HG03378 (cell line): Measurements from ENCODE around the gene HNRNPUL1.

ENCODE experiments used
- ATAC-seq: cut with Tn5 transposase; IDR thresholded peaks from one replicate; pipeline ENCODE4 v1.9.1; 2021; ENCODE audit warnings: mild to moderate bottlenecking, moderate library complexity; ENCODE audit not compliant: unreplicated experiment

The HNRNPUL1 gene

GRCh38 chr19:41351339-41352245 lies 87.4 kb downstream of the HNRNPUL1 start:
- peak; percentile 43 for ATAC-seq

GRCh38 chr19:41352279-41352608 lies 88.1 kb downstream of the HNRNPUL1 start:
- no peak for ATAC-seq

GRCh38 chr19:41352609-41353465 lies 88.7 kb downstream of the HNRNPUL1 start:
- ATAC-seq: no peak

- ATAC-seq: no peak
Measured at GRCh38 chr19:41353466-41354342, 89.5 kb downstream of the HNRNPUL1 start, which contains the start of gene TGFB1. TGFB1 (minus strand) TSS chr19:41353922; CDS start chr19:41353044, 878 bp downstream.

GRCh38 chr19:41354343-41354953 lies 90.3 kb downstream of the HNRNPUL1 start:
- no peak for ATAC-seq

GRCh38 chr19:41355035-41355434 lies 90.9 kb downstream of the HNRNPUL1 start:
- no peak for ATAC-seq

- no peak for ATAC-seq
Measured at GRCh38 chr19:41355802-41356201, 91.6 kb downstream of the HNRNPUL1 start.

GRCh38 chr19:41356984-41357739 lies 93.0 kb downstream of the HNRNPUL1 start:
- no peak for ATAC-seq
